DOHH2 (cell line): Measurements from ENCODE around the gene IQCM.
"Not testable (repeated sequence)": the region's sequence is repeated elsewhere in the genome, so short reads cannot be mapped to it uniquely, and the experiment has no call there.

Experiments
- H3F3A ChIP-seq: fragments of 200-600 bp; sonication (generic), shearing (Covaris generic); 2 replicates; pipeline ENCODE4 v1.6.0; 2016; ENCODE audit warnings: antibody characterized with exemption, mild to moderate bottlenecking; ENCODE audit not compliant: control insufficient read depth, insufficient read depth
- H3K27ac ChIP-seq: fragments of 200-600 bp; sonication (generic); 2 replicates; pipeline ENCODE4 v1.5.1; 2014; ENCODE audit warnings: low read depth, mild to moderate bottlenecking, low read length, moderate library complexity
- H3K27me3 ChIP-seq: fragments of 200-600 bp; sonication (generic); 2 replicates; pipeline ENCODE4 v1.6.1; 2014; ENCODE audit warnings: mild to moderate bottlenecking, low read length, mixed read lengths; ENCODE audit not compliant: control insufficient read depth
- H3K36me3 ChIP-seq: fragments of 200-600 bp; sonication (generic); 2 replicates; pipeline ENCODE4 v1.6.1; 2014; ENCODE audit warnings: mild to moderate bottlenecking, low read length, moderate library complexity, mixed read lengths; ENCODE audit not compliant: control insufficient read depth
- H3K4me1 ChIP-seq: fragments of 200-600 bp; sonication (generic); 2 replicates; pipeline ENCODE4 v1.6.1; 2014; ENCODE audit warnings: mild to moderate bottlenecking, low read length, mixed read lengths; ENCODE audit not compliant: control insufficient read depth
- H3K4me2 ChIP-seq: fragments of 200-600 bp; sonication (generic); 2 replicates; pipeline ENCODE4 v1.6.0; 2014; ENCODE audit warnings: mild to moderate bottlenecking, low read length, moderate library complexity
- H3K4me3 ChIP-seq: fragments of 200-600 bp; sonication (generic); 2 replicates; pipeline ENCODE4 v1.5.1; 2014; ENCODE audit warnings: mild to moderate bottlenecking, low read length, mixed read lengths
- H3K79me2 ChIP-seq: fragments of 200-600 bp; sonication (generic); 2 replicates; pipeline ENCODE4 v1.6.1; 2014; ENCODE audit warnings: mild to moderate bottlenecking, low read length, mixed read lengths; ENCODE audit not compliant: control insufficient read depth
- H3K9me2 ChIP-seq: fragments of 200-600 bp; sonication (generic); replicated peaks from 2 replicates; pipeline ENCODE4 v1.6.1; 2014; ENCODE audit warnings: mild to moderate bottlenecking, low read length, mixed read lengths; ENCODE audit not compliant: control insufficient read depth
- H3K9me3 ChIP-seq: fragments of 200-600 bp; sonication (generic); 2 replicates; pipeline ENCODE4 v1.6.1; 2014; ENCODE audit warnings: antibody characterized with exemption, low read length, mixed read lengths; ENCODE audit not compliant: control insufficient read depth, insufficient read depth
- H4K20me1 ChIP-seq: fragments of 200-600 bp; sonication (generic); 2 replicates; pipeline ENCODE4 v1.6.0; 2014; ENCODE audit warnings: low read depth, mild to moderate bottlenecking, antibody characterized with exemption, low read length, moderate library complexity; ENCODE audit not compliant: control insufficient read depth, insufficient read depth
- CTCF ChIP-seq: fragments of 200-600 bp; sonication (generic); IDR thresholded peaks from one replicate; pipeline ENCODE4 v1.5.1; 2014; ENCODE audit warnings: antibody characterized with exemption, mild to moderate bottlenecking, low read depth, low read length; ENCODE audit not compliant: poor library complexity, severe bottlenecking
- EZH2phosphoT487 ChIP-seq: fragments of 200-600 bp; sonication (generic); IDR thresholded peaks from 2 replicates; pipeline ENCODE4 v1.6.1; 2017; ENCODE audit warnings: borderline replicate concordance, mild to moderate bottlenecking, antibody characterized with exemption, low read length, moderate library complexity, mixed read lengths

Gene IQCM

GRCh38 chr4:149343614-149344013 is 472.0 kb downstream of the IQCM start:
- no peaks in the 10 kb centered on the region for H3F3A ChIP-seq

GRCh38 chr4:149341117-149341516 is 474.5 kb downstream of the IQCM start:
- H3K79me2 ChIP-seq, H4K20me1 ChIP-seq, H3K4me1 ChIP-seq, H3K4me3 ChIP-seq, H3F3A ChIP-seq, H3K27me3 ChIP-seq, H3K36me3 ChIP-seq, H3K9me2 ChIP-seq, H3K9me3 ChIP-seq, H3K4me2 ChIP-seq, H3K27ac ChIP-seq: not testable (repeated sequence)

More at GRCh38 chr4:149343614-149344013, 472.0 kb downstream of the IQCM start:
- Histone ChIP-seq H3K4me1 (no peaks in the 10 kb centered on the region), H3K4me3 (no peak overlapping the region), H3K9me2 (no peaks in the 10 kb centered on the region), H3K4me2 (no peak overlapping the region), H3K9me3 (no peaks in the 10 kb centered on the region), H3K27me3 (no peaks in the 10 kb centered on the region), H4K20me1 (no peaks in the 10 kb centered on the region), H3K27ac (no peak overlapping the region), H3K79me2 (no peaks in the 10 kb centered on the region), H3K36me3 (no peaks in the 10 kb centered on the region)
- no peak for TF ChIP-seq CTCF
- TF ChIP-seq EZH2phosphoT487, result no peak

GRCh38 chr4:149328161-149328560 is 487.5 kb downstream of the IQCM start:
- no peaks in the 10 kb centered on the region for H3F3A ChIP-seq
- no peak overlapping the region for H3K4me3 ChIP-seq
- H3K4me2 ChIP-seq, result no peak overlapping the region
- H3K4me1 ChIP-seq, result no peaks in the 10 kb centered on the region
- no peak overlapping the region for H3K27ac ChIP-seq
- no peaks in the 10 kb centered on the region for H3K9me2 ChIP-seq
- no peaks in the 10 kb centered on the region for H3K9me3 ChIP-seq
- TF ChIP-seq EZH2phosphoT487 (no peak), CTCF (no peak)
- no peaks in the 10 kb centered on the region for H3K36me3 ChIP-seq
- H3K79me2 ChIP-seq, result no peaks in the 10 kb centered on the region
- H3K27me3 ChIP-seq, result no peaks in the 10 kb centered on the region
- H4K20me1 ChIP-seq, result no peaks in the 10 kb centered on the region

GRCh38 chr4:149322203-149322602 is 493.4 kb downstream of the IQCM start:
- Histone ChIP-seq H3K4me3 (no peak overlapping the region), H3K9me3 (no peaks in the 10 kb centered on the region), H3K36me3 (no peaks in the 10 kb centered on the region), H3F3A (no peaks in the 10 kb centered on the region), H3K79me2 (no peaks in the 10 kb centered on the region), H3K9me2 (no peaks in the 10 kb centered on the region), H3K4me1 (no peaks in the 10 kb centered on the region), H3K27me3 (no peaks in the 10 kb centered on the region), H3K27ac (no peak overlapping the region), H3K4me2 (no peak overlapping the region), H4K20me1 (no peaks in the 10 kb centered on the region)
- TF ChIP-seq CTCF (no peak), EZH2phosphoT487 (no peak)
